Left ventricle myocardium inferior (tissue), 1 donor: ENCODE data around the gene XRCC6. TPM values are rescaled to one million over a fixed set of nuclear protein-coding genes. Genes with fewer than 3 reads are reported as not detected.

Source experiments
- DNase-seq: peaks from one replicate; pipeline ENCODE4 v3.0.0-alpha.2; 2020
- H3K27ac ChIP-seq: fragments of 200-600 bp; replicated peaks from 2 replicates; pipeline ENCODE4 v1.8.0; 2021
- H3K27me3 ChIP-seq: fragments of 200-600 bp; 2 replicates; pipeline ENCODE4 v1.8.0; 2021; ENCODE audit warnings: low read depth
- H3K36me3 ChIP-seq: fragments of 200-600 bp; 2 replicates; pipeline ENCODE4 v1.8.0; 2021
- H3K4me1 ChIP-seq: fragments of 200-600 bp; 2 replicates; pipeline ENCODE4 v1.8.0; 2021
- H3K4me3 ChIP-seq: fragments of 200-600 bp; 2 replicates; pipeline ENCODE4 v1.8.0; 2021; ENCODE audit warnings: mild to moderate bottlenecking, moderate library complexity
- H3K9me3 ChIP-seq: fragments of 200-600 bp; replicated peaks from 2 replicates; pipeline ENCODE4 v1.8.0; 2021
- intact Hi-C: fragments of 100-400 bp; cut with micrococcal nuclease; formaldehyde crosslinking; loops from one replicate; pipeline ENCODE4 v1.11.0; 2022
- total RNA-seq: library from RNA; stranded (reverse); fragmentation: NEBNext Ultra II Directional; extraction: Animal tissue kit (Norgen Biotek cat#: 25700); gene quantifications from one replicate; pipeline ENCODE4 v1.2.1, GENCODE V29; 2021
- TF ChIP-seq, protein P1 (sequence below): fragments of 200-600 bp; IDR thresholded peaks from 2 replicates; pipeline ENCODE4 v1.8.0; 2021; ENCODE audit warnings: antibody characterized with exemption, mild to moderate bottlenecking, borderline replicate concordance
- donor health status: DM: no; HTN: yes; CAD: no; lungs with severe emphysema.

XRCC6 gene
- total RNA-seq, 1 donor from 2014 or later, result 155 TPM

DNA sequence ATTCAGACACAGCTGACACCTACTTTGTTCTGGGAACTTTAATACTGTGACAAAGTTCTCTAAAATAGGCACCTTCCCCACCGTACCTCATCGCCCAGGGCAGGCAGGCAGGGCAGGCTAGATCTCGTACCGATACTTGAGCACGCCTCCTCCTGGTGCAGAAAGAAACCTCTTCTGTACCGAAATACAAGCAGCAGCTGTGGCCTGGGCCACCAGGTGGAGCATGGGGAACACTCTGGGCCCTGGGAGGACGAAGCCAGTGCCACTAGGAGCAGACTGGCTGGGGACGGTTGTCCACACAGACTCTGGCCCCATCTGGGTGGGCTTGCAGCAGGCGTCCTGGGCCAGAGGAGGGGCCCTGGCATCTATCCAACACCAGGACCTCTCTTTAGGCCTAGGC, 44.2 kb upstream of the XRCC6 start:
- peak; percentile 65 for DNase-seq
- Histone ChIP-seq H3K4me1 (peaks cover 74% of the 10 kb centered on the region), H3K4me3 (no peak overlapping the region), H3K27ac (peak overlapping the region; percentile 67), H3K27me3 (no peaks in the 10 kb centered on the region), H3K9me3 (no peaks in the 10 kb centered on the region), H3K36me3 (peaks cover 11% of the 10 kb centered on the region)
- TF ChIP-seq, protein P1, sequence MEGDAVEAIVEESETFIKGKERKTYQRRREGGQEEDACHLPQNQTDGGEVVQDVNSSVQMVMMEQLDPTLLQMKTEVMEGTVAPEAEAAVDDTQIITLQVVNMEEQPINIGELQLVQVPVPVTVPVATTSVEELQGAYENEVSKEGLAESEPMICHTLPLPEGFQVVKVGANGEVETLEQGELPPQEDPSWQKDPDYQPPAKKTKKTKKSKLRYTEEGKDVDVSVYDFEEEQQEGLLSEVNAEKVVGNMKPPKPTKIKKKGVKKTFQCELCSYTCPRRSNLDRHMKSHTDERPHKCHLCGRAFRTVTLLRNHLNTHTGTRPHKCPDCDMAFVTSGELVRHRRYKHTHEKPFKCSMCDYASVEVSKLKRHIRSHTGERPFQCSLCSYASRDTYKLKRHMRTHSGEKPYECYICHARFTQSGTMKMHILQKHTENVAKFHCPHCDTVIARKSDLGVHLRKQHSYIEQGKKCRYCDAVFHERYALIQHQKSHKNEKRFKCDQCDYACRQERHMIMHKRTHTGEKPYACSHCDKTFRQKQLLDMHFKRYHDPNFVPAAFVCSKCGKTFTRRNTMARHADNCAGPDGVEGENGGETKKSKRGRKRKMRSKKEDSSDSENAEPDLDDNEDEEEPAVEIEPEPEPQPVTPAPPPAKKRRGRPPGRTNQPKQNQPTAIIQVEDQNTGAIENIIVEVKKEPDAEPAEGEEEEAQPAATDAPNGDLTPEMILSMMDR, result peak; percentile 77
- intact Hi-C loops, result no loop called here

DNA sequence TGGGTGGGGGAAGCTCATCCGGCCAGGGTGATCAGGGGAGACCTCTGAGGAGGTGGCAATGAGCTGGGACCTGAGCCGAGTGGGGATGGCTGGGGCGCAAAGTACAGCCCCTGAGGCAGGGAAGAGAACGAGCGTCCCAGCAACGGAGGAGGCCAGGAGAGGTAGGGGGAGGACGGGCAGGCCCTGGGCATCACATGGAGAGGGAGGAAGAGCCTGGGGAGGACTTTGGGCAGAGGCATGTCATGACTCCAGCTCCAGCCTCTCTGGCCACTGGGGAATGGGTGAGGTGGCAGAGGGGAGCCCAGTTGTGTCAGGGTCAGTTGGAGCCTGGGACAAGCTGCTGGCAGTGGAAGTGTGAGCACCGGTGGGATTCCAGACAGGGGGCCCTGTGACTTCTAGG, 43.0 kb upstream of the XRCC6 start:
- Histone ChIP-seq H3K4me3 (no peak overlapping the region), H3K27me3 (no peaks in the 10 kb centered on the region), H3K4me1 (peaks cover 76% of the 10 kb centered on the region), H3K9me3 (no peaks in the 10 kb centered on the region), H3K27ac (peak overlapping the region; percentile 67), H3K36me3 (peaks cover 4% of the 10 kb centered on the region)
- DNase-seq, result no peak
- TF ChIP-seq, protein P1, result no peak
- intact Hi-C loops, result no loop called here

DNA sequence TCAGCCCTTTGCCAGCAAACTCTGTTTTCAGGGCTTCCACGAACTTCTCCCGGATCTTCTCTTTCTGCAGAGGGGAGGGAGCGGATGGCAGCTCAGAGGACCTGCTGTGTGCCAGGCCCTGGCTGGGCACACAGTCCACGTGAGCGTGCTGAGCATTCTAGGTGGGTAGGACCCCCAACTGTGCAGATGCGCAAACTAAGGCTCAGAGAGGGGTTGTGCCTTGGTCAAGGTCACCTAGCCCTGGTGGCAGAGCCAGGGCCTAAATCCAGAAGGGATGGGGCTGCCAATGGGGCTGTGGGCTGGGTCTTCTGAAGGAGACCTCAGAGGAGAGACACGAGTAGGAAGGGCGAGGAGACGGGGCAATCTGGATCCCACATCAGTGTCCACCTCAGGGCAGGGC, 42.3 kb upstream of the XRCC6 start:
- intact Hi-C loops, result no loop called here
- H3K4me3 ChIP-seq, result no peak overlapping the region
- peak overlapping the region; percentile 67 for H3K27ac ChIP-seq
- TF ChIP-seq, protein P1, result no peak
- no peak for DNase-seq
- peaks cover 8% of the 10 kb centered on the region for H3K36me3 ChIP-seq
- no peaks in the 10 kb centered on the region for H3K9me3 ChIP-seq
- peaks cover 71% of the 10 kb centered on the region for H3K4me1 ChIP-seq
- H3K27me3 ChIP-seq, result no peaks in the 10 kb centered on the region

GRCh38 chr22:41579297-41579996, 41.6 kb upstream of the XRCC6 start:
- no peak overlapping the region for H3K4me3 ChIP-seq
- H3K27ac ChIP-seq, result peak overlapping the region; percentile 67
- no peaks in the 10 kb centered on the region for H3K9me3 ChIP-seq
- intact Hi-C loops, result no loop called here
- no peaks in the 10 kb centered on the region for H3K27me3 ChIP-seq
- H3K36me3 ChIP-seq, result peaks cover 13% of the 10 kb centered on the region
- no peak for DNase-seq
- peaks cover 65% of the 10 kb centered on the region for H3K4me1 ChIP-seq
- TF ChIP-seq, protein P1, result no peak

GRCh38 chr22:41579997-41580355, 41.1 kb upstream of the XRCC6 start:
- H3K4me1 ChIP-seq, result peaks cover 60% of the 10 kb centered on the region
- no peak for DNase-seq
- TF ChIP-seq, protein P1, result no peak
- no peak overlapping the region for H3K4me3 ChIP-seq
- no peaks in the 10 kb centered on the region for H3K27me3 ChIP-seq
- H3K9me3 ChIP-seq, result no peaks in the 10 kb centered on the region
- H3K27ac ChIP-seq, result peak overlapping the region; percentile 67
- intact Hi-C loops, result no loop called here
- peaks cover 14% of the 10 kb centered on the region for H3K36me3 ChIP-seq
